Left lung (tissue), 10 donors: ENCODE measurements around the gene IFNAR2. TPM values are rescaled to one million over a fixed set of nuclear protein-coding genes. Genes with fewer than 3 reads are reported as not detected.

ENCODE experiments used
- ATAC-seq: fragments of 200-7000 bp; cut with Tn5 transposase; one replicate; pipeline ENCODE4 v1.9.1; 2020; ENCODE audit warnings: moderate library complexity
- DNase-seq, 4 donors: peaks; one replicate each; pipeline ENCODE4 v3.0.0-alpha.2; 2013 to 2020
- H3K27ac ChIP-seq, 2 donors: fragments of 200-600 bp; sonication (generic) in 1 of 2; one replicate each; pipeline versions ENCODE4 v1.5.0 to v1.8.0; 2020 to 2021
- H3K27me3 ChIP-seq, 2 donors: fragments of 200-600 bp; sonication (generic) in 1 of 2; one replicate each; pipeline versions ENCODE4 v1.5.0 to v1.8.0; 2020 to 2021
- H3K36me3 ChIP-seq, 2 donors: fragments of 200-600 bp; sonication (generic) in 1 of 2; one replicate each; pipeline versions ENCODE4 v1.5.0 to v1.8.0; 2020 to 2021
- H3K4me1 ChIP-seq, 2 donors: fragments of 200-600 bp; one replicate each; pipeline ENCODE4 v1.8.0; 2021
- H3K4me3 ChIP-seq, 2 donors: fragments of 200-600 bp; sonication (generic) in 1 of 2; one replicate each; pipeline versions ENCODE4 v1.5.0 to v1.8.0; 2020 to 2021; ENCODE audit warnings: mild to moderate bottlenecking in 1 of 2
- H3K9me3 ChIP-seq, 2 donors: fragments of 200-600 bp; sonication (generic) in 1 of 2; one replicate each; pipeline versions ENCODE4 v1.5.0 to v1.8.0; 2020 to 2021
- CTCF ChIP-seq, 2 donors: fragments of 200-600 bp; sonication (generic) in 1 of 2; IDR thresholded peaks; one replicate each; pipeline versions ENCODE4 v1.5.0 to v1.8.0; 2021; ENCODE audit warnings: antibody characterized with exemption in 2 of 2
- intact Hi-C, 2 donors: fragments of 100-400 bp; cut with DNase I; formaldehyde crosslinking; loops; one replicate each; pipeline versions ENCODE4 v1.11.2 to v1.14.2; 2022
- polyA plus RNA-seq, 6 donors: library from polyadenylated mRNA; unstranded; fragments of 120-200 nt; gene quantifications; one replicate each; pipeline ENCODE4 v1.2.1, GENCODE V29; 2013; ENCODE audit not compliant: insufficient read length in 6 of 6
- total RNA-seq, 2 donors: library from RNA; stranded (reverse); fragmentation: NEBNext Ultra II Directional; extraction: Animal tissue kit (Norgen Biotek cat#: 25700); gene quantifications; one replicate each; pipeline ENCODE4 v1.2.1, GENCODE V29; 2021
- donor health status: DM: no; HTN: yes; CAD: no.
- donor health status: DM: no; HTN: no; CAD: no.

Gene IFNAR2
- total and polyA plus RNA-seq, 8 donors, result 16.4 to 50.1 (median 22.6) TPM

- H3K4me3 ChIP-seq, result no peak overlapping the region
- no peaks in the 10 kb centered on the region for H3K27me3 ChIP-seq
- ATAC-seq, result peak; percentile 62
- peak; percentile 65 to 86 for TF ChIP-seq CTCF (IDR thresholded peaks at IDR 0.05)
- peak in 3 of 4 donors; percentile 81 to 94 (median 84) for DNase-seq
- H3K9me3 ChIP-seq, result no peaks in the 10 kb centered on the region
- H3K36me3 ChIP-seq, result no peaks in the 10 kb centered on the region
- H3K27ac ChIP-seq, result peak overlapping the region; percentile 57 to 83
- intact Hi-C loops, result loop anchor here in 1 of 2 donors (2.0 to 10.0 kb wide), 4 partner anchors 175 to 365 kb away; no protein-coding TSS in a partner anchor
- peaks cover 19 to 69% of the 10 kb centered on the region in 2 donors for H3K4me1 ChIP-seq
These were observed 30.1 kb upstream of the IFNAR2 start for GRCh38 chr21:33199516-33200217.

GRCh38 chr21:33201956-33202355 lies 27.8 kb upstream of the IFNAR2 start:
- Histone ChIP-seq H3K9me3 (no peaks in the 10 kb centered on the region), H3K4me3 (no peak overlapping the region), H3K4me1 (peaks cover 23 to 86% of the 10 kb centered on the region in 2 donors), H3K27me3 (no peaks in the 10 kb centered on the region), H3K36me3 (no peaks in the 10 kb centered on the region), H3K27ac (peak overlapping the region in 1 of 2 donors; percentile 18)
- ATAC-seq (no peak), DNase-seq (no peak)
- intact Hi-C loops, result loop anchor here in 1 of 2 donors (10.0 kb wide), 1 partner anchor 173 kb away; no protein-coding TSS in a partner anchor
- no peak for TF ChIP-seq CTCF (IDR thresholded peaks at IDR 0.05)

- DNase-seq (no peak), ATAC-seq (no peak)
- no peak for TF ChIP-seq CTCF (IDR thresholded peaks at IDR 0.05)
- Histone ChIP-seq H3K27me3 (no peaks in the 10 kb centered on the region), H3K9me3 (no peaks in the 10 kb centered on the region), H3K4me1 (peaks cover 21 to 86% of the 10 kb centered on the region in 2 donors), H3K4me3 (no peak overlapping the region), H3K27ac (peak overlapping the region; percentile 84 to 85), H3K36me3 (no peaks in the 10 kb centered on the region)
- intact Hi-C loops, result loop anchor here in 1 of 2 donors (10.0 kb wide), 1 partner anchor 172 kb away; no protein-coding TSS in a partner anchor
These were observed 27.0 kb upstream of the IFNAR2 start for GRCh38 chr21:33202464-33203363.

- Histone ChIP-seq H3K27me3 (no peaks in the 10 kb centered on the region), H3K36me3 (no peaks in the 10 kb centered on the region), H3K4me1 (peaks cover 15 to 82% of the 10 kb centered on the region in 2 donors), H3K4me3 (no peak overlapping the region), H3K27ac (peak overlapping the region; percentile 84 to 85), H3K9me3 (peaks cover 0 to 2% of the 10 kb centered on the region in 2 donors)
- TF ChIP-seq CTCF (IDR thresholded peaks at IDR 0.05), result no peak
- intact Hi-C loops, result loop anchor here in 1 of 2 donors (10.0 kb wide), 1 partner anchor 171 kb away; no protein-coding TSS in a partner anchor
- no peak for DNase-seq
- ATAC-seq, result no peak
These were observed 26.4 kb upstream of the IFNAR2 start for GRCh38 chr21:33203371-33203724.
